DMS53 treated with DMSO at 0.1 percent for 48 hours (cell line): ENCODE results near the gene PTPRO.

Source experiments
- DNase-seq: peaks from one replicate; lab custom pipeline; 2025; ENCODE audit not compliant: unreplicated experiment; lab: John Stamatoyannopoulos, UW

Gene PTPRO

GRCh38 chr12:15346488-15346887, 24.2 kb downstream of the PTPRO start:
- DNase-seq, result no peak

- DNase-seq, result no peak
These were observed 28.3 kb downstream of the PTPRO start for GRCh38 chr12:15350643-15351042.

GRCh38 chr12:15355766-15356165, 33.5 kb downstream of the PTPRO start:
- DNase-seq, result no peak

GRCh38 chr12:15356951-15357364, 34.6 kb downstream of the PTPRO start:
- no peak for DNase-seq

GRCh38 chr12:15364221-15365160, 42.2 kb downstream of the PTPRO start:
- no peak for DNase-seq

GRCh38 chr12:15368812-15369211, 46.5 kb downstream of the PTPRO start:
- no peak for DNase-seq

- no peak for DNase-seq
These were observed 50.0 kb downstream of the PTPRO start for GRCh38 chr12:15372352-15372751.

- DNase-seq, result no peak
These were observed 65.5 kb downstream of the PTPRO start for GRCh38 chr12:15387772-15388171.

- DNase-seq, result no peak
These were observed 67.3 kb downstream of the PTPRO start for GRCh38 chr12:15389561-15389960.

GRCh38 chr12:15393037-15393436, 70.7 kb downstream of the PTPRO start:
- peak; percentile 90 for DNase-seq

- DNase-seq, result no peak
These were observed 71.7 kb downstream of the PTPRO start for GRCh38 chr12:15393995-15394394.

- DNase-seq, result no peak
These were observed 82.2 kb downstream of the PTPRO start for GRCh38 chr12:15404485-15404884.

- no peak for DNase-seq
These were observed 83.3 kb downstream of the PTPRO start for GRCh38 chr12:15405606-15406005.

GRCh38 chr12:15407025-15407424, 84.7 kb downstream of the PTPRO start:
- no peak for DNase-seq

GRCh38 chr12:15411842-15412241, 89.5 kb downstream of the PTPRO start:
- DNase-seq, result no peak

- DNase-seq, result no peak
These were observed 95.4 kb downstream of the PTPRO start for GRCh38 chr12:15417691-15418090.

- peak; percentile 49 for DNase-seq
These were observed 101.3 kb downstream of the PTPRO start for GRCh38 chr12:15423629-15424028.

- no peak for DNase-seq
These were observed 105.6 kb downstream of the PTPRO start for GRCh38 chr12:15427913-15428312.

- DNase-seq, result no peak
These were observed 106.3 kb downstream of the PTPRO start for GRCh38 chr12:15428632-15429031.

GRCh38 chr12:15429262-15429661, 107.0 kb downstream of the PTPRO start:
- no peak for DNase-seq

GRCh38 chr12:15435597-15435996, 113.3 kb downstream of the PTPRO start:
- no peak for DNase-seq

GRCh38 chr12:15439459-15439858, 117.2 kb downstream of the PTPRO start:
- DNase-seq, result no peak

GRCh38 chr12:15443050-15443449, 120.7 kb downstream of the PTPRO start:
- no peak for DNase-seq
